ENCODE data around the gene CFAP119. TPM values are rescaled to one million over a fixed set of nuclear protein-coding genes. Genes with fewer than 3 reads are reported as not detected.

The CFAP119 gene
- total RNA-seq, 4 donors from 2014 or later: 0.42 to 2.9 (median 1.4) TPM

DNA sequence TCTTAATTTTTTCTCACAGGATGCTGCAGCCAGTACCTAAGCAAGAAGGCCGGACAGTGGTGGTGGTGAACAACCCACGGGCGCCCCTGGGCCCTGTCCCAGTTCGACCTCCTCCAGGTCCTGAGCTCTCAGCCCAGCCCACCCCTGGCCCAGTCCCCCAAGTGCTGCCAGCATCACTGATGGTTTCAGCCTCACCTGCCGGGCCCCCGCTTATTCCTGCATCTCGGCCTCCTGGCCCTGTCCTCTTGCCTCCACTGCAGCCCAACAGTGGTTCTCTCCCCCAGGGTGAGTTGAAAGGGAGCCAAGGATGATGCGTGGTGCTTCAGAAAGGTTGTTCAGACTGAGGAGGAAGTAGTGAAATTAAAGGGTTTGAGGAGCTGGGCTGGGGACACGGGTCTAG, 41.2 kb downstream of the CFAP119 start:
- TF ChIP-seq POLR2AphosphoS5 (IDR thresholded peaks at IDR 0.05): no peak
- TF ChIP-seq, protein P1, sequence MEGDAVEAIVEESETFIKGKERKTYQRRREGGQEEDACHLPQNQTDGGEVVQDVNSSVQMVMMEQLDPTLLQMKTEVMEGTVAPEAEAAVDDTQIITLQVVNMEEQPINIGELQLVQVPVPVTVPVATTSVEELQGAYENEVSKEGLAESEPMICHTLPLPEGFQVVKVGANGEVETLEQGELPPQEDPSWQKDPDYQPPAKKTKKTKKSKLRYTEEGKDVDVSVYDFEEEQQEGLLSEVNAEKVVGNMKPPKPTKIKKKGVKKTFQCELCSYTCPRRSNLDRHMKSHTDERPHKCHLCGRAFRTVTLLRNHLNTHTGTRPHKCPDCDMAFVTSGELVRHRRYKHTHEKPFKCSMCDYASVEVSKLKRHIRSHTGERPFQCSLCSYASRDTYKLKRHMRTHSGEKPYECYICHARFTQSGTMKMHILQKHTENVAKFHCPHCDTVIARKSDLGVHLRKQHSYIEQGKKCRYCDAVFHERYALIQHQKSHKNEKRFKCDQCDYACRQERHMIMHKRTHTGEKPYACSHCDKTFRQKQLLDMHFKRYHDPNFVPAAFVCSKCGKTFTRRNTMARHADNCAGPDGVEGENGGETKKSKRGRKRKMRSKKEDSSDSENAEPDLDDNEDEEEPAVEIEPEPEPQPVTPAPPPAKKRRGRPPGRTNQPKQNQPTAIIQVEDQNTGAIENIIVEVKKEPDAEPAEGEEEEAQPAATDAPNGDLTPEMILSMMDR (IDR thresholded peaks at IDR 0.05): no peak
- no peak for TF ChIP-seq EP300 (IDR thresholded peaks at IDR 0.05)
- no peak for TF ChIP-seq POLR2A (IDR thresholded peaks at IDR 0.05; ENCODE audit: low read depth)
- peaks cover 0 to 5% (median 2%) of the 10 kb centered on the region in 4 donors for H3K4me1 ChIP-seq
- WGBS: 87% methylated on average over 8 of the region's 9 CpGs
- H3K4me3 ChIP-seq: no peak overlapping the region
- no peak overlapping the region for H3K27ac ChIP-seq (replicated peaks in 1 of 4)
- H3K27me3 ChIP-seq: no peaks in the 10 kb centered on the region
- intact Hi-C loops (cut with DNase I): no loop called here
- DNase-seq (ENCODE audit: extremely low spot score): no peak
- no peaks in the 10 kb centered on the region for H3K9me3 ChIP-seq
- H3K36me3 ChIP-seq: peaks cover 84 to 100% (median 99%) of the 10 kb centered on the region in 4 donors

DNA sequence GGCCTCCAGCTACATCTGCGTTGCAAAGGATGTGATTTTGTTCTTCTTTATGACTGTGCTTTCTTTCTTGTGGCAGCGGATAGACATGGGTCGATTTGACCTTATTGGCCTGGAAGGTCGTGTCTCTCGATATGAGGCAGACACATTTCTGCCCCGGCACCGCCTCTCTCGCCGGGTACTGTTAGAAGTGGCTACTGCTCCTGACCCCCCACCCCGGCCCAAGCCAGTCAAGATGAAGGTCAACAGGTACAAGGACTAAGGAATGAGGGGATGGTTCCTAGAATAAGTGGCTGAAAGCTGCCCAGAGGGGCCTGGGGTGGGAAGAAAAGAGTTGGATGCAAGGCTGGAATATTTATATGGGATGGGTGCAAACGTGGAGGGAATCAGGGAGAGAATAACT, 41.8 kb downstream of the CFAP119 start:
- H3K9me3 ChIP-seq: no peaks in the 10 kb centered on the region
- intact Hi-C loops (cut with DNase I): no loop called here
- H3K27me3 ChIP-seq: no peaks in the 10 kb centered on the region
- H3K4me3 ChIP-seq: no peak overlapping the region
- WGBS: 95% methylated on average over 11 of the region's 11 CpGs
- TF ChIP-seq POLR2A (IDR thresholded peaks at IDR 0.05; ENCODE audit: low read depth): no peak
- TF ChIP-seq POLR2AphosphoS5 (IDR thresholded peaks at IDR 0.05): no peak
- no peak for TF ChIP-seq EP300 (IDR thresholded peaks at IDR 0.05)
- TF ChIP-seq, protein P1 (IDR thresholded peaks at IDR 0.05): no peak
- no peak overlapping the region for H3K27ac ChIP-seq (replicated peaks in 1 of 4)
- H3K36me3 ChIP-seq: peaks cover 86 to 100% (median 98%) of the 10 kb centered on the region in 4 donors
- no peak for DNase-seq (ENCODE audit: extremely low spot score)
- peaks cover 0 to 5% (median 2%) of the 10 kb centered on the region in 4 donors for H3K4me1 ChIP-seq

DNA sequence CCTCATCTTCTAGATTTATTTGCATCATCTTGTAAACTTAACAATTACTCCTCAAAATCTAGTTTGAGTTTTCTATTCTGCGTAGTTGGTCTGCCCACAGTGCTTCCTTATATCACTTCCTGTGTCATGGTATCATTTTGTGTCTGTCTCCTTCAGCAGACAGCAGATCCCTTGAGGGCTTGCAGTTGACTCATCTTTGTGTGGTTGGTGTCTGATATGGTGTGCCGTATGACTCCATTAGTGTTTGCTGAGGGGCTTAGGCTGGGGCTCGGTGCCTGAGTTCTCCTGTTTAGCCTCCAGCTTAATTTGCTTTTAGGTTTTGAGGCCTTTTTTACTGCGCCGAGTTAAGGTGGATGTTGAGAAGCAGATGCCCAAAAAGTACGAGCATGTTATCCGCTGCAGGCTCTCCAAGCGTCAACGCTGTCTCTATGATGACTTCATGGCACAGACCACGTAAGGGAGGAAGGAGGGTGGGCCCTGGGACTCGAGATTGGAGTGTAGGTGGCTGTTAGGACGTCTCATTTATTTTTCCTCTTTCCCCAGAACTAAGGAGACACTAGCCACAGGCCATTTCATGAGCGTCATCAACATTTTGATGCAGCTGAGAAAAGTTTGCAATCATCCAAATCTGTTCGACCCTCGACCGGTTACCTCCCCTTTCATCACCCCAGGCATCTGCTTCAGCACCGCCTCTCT, 46.0 kb downstream of the CFAP119 start:
- peak overlapping the region in 1 of 4 donors; percentile 13 for H3K27ac ChIP-seq (replicated peaks in 1 of 4)
- intact Hi-C loops (cut with DNase I): no loop called here
- H3K9me3 ChIP-seq: no peaks in the 10 kb centered on the region
- peaks cover 0 to 3% (median 0%) of the 10 kb centered on the region in 4 donors for H3K4me1 ChIP-seq
- TF ChIP-seq POLR2AphosphoS5 (IDR thresholded peaks at IDR 0.05) (no peak), POLR2A (IDR thresholded peaks at IDR 0.05; ENCODE audit: low read depth) (no peak), EP300 (IDR thresholded peaks at IDR 0.05) (no peak)
- TF ChIP-seq, protein P1 (IDR thresholded peaks at IDR 0.05): no peak
- WGBS: 83% methylated on average over 17 of the region's 17 CpGs
- DNase-seq (ENCODE audit: extremely low spot score): no peak
- H3K4me3 ChIP-seq: no peak overlapping the region
- H3K27me3 ChIP-seq: no peaks in the 10 kb centered on the region
- H3K36me3 ChIP-seq: peaks cover 89 to 100% (median 97%) of the 10 kb centered on the region in 4 donors

DNA sequence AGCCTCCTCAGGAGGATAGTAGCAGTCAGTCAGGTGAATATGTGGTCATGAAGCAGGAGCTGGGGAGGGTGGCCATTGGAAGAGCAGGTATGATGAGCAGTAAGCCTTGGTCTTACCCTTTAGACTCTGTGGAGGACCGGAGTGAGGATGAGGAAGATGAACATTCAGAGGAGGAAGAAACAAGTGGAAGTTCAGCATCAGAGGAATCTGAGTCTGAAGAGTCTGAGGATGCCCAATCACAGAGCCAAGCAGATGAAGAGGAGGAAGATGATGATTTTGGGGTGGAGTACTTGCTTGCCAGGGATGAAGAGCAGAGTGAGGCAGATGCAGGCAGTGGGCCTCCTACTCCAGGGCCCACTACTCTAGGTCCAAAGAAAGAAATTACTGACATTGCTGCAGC, 50.1 kb downstream of the CFAP119 start:
- no peaks in the 10 kb centered on the region for H3K9me3 ChIP-seq
- DNase-seq (ENCODE audit: extremely low spot score): no peak
- intact Hi-C loops (cut with DNase I): no loop called here
- H3K4me1 ChIP-seq: peaks cover 0 to 2% (median 0%) of the 10 kb centered on the region in 4 donors
- H3K4me3 ChIP-seq: no peak overlapping the region
- H3K27me3 ChIP-seq: no peaks in the 10 kb centered on the region
- 88% methylated on average over 1 of the region's 1 CpG for WGBS
- peaks cover 97 to 100% (median 99%) of the 10 kb centered on the region in 4 donors for H3K36me3 ChIP-seq
- no peak for TF ChIP-seq POLR2AphosphoS5 (IDR thresholded peaks at IDR 0.05)
- no peak overlapping the region for H3K27ac ChIP-seq (replicated peaks in 1 of 4)

DNA sequence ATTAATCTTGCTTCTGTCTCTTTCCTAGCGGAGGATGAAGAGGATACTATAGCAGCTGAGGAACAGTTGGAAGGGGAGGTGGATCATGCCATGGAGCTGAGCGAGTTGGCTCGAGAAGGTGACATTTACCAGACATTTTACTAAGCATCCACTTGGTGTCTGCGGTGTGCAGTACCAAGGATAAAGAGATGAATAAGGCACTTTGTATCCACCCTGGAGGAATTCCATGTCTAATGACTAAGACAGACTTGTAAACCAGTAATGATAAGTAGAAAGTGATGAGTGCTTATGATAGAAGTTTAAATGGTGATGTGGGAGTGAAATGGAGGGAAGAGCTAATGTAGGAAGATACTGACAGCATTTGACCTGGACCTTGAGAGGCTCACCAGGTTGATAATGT, 50.9 kb downstream of the CFAP119 start:
- no peak for DNase-seq (ENCODE audit: extremely low spot score)
- no peaks in the 10 kb centered on the region for H3K4me1 ChIP-seq
- 91% methylated on average over 4 of the region's 4 CpGs for whole genome bisulfite sequencing
- peaks cover 97 to 100% (median 99%) of the 10 kb centered on the region in 4 donors for H3K36me3 ChIP-seq
- H3K27me3 ChIP-seq: no peaks in the 10 kb centered on the region
- no peak overlapping the region for H3K27ac ChIP-seq (replicated peaks in 1 of 4)
- no peak for TF ChIP-seq POLR2AphosphoS5 (IDR thresholded peaks at IDR 0.05)
- TF ChIP-seq EP300 (IDR thresholded peaks at IDR 0.05): no peak
- TF ChIP-seq, protein P1 (IDR thresholded peaks at IDR 0.05): no peak
- no peak for TF ChIP-seq POLR2A (IDR thresholded peaks at IDR 0.05; ENCODE audit: low read depth)
- no peak overlapping the region for H3K4me3 ChIP-seq
- H3K9me3 ChIP-seq: no peaks in the 10 kb centered on the region
- intact Hi-C loops (cut with DNase I): no loop called here

Small RNA genes lying within 50 kb of the gene (small RNA-seq; reads per million reads assigned to genes)
- 0.67 to 1.7 (median 1.5) reads per million in 3 donors for gene SNORA30

Other genes starting within 250 kb of the CFAP119 start
- gene ZNF768, start 235.5 kb downstream of the CFAP119 start, total RNA-seq: 10 to 100 TPM; 46.9 to 91.5 (median 64.0) TPM
- 10 to 100 TPM; 15.2 to 29.6 (median 22.3) TPM for gene ZNF747, start 227.2 kb downstream of the CFAP119 start, total RNA-seq
- 10 to 100 TPM in 3 of 4 donors, 1 to 10 TPM in 1; 8.7 to 14.0 (median 11.3) TPM for gene ZNF764, start 203.7 kb downstream of the CFAP119 start, total RNA-seq
- gene ZNF688, start 190.3 kb downstream of the CFAP119 start, total RNA-seq: 10 to 100 TPM; 17.6 to 33.4 (median 23.5) TPM
- 10 to 100 TPM in 1 of 4 donors, 1 to 10 TPM in 3; 6.8 to 10.9 (median 7.3) TPM for gene ZNF785, start 176.4 kb downstream of the CFAP119 start, total RNA-seq
- 10 to 100 TPM in 3 of 4 donors, 1 to 10 TPM in 1; 9.1 to 14.5 (median 13.9) TPM for gene ZNF689, start 151.7 kb downstream of the CFAP119 start, total RNA-seq
- 10 to 100 TPM; 30.3 to 54.0 (median 41.2) TPM for gene PRR14, start 111.1 kb downstream of the CFAP119 start, total RNA-seq
- 10 to 100 TPM; 26.2 to 63.4 (median 37.8) TPM for gene FBRS, start 103.6 kb downstream of the CFAP119 start, total RNA-seq
- 10 to 100 TPM; 31.6 to 59.3 (median 41.0) TPM for gene SRCAP, start 62.9 kb downstream of the CFAP119 start, total RNA-seq
- gene PHKG2, start 13.6 kb downstream of the CFAP119 start, total RNA-seq: 10 to 100 TPM; 22.4 to 25.8 (median 23.5) TPM
- 10 to 100 TPM; 61.9 to 86.9 (median 67.0) TPM for gene RNF40, start 260 bp upstream of the CFAP119 start, total RNA-seq
- gene ZNF629, start 25.1 kb upstream of the CFAP119 start, total RNA-seq: 10 to 100 TPM; 10.4 to 17.1 (median 15.4) TPM
- gene BCL7C, start 132.0 kb upstream of the CFAP119 start, total RNA-seq: 10 to 100 TPM; 42.1 to 57.9 (median 45.5) TPM
- 10 to 100 TPM in 2 of 4 donors, 1 to 10 TPM in 2; 6.2 to 18.8 (median 10.9) TPM for gene CTF1, start 134.6 kb upstream of the CFAP119 start, total RNA-seq
- 10 to 100 TPM; 12.1 to 28.1 (median 17.7) TPM for gene FBXL19, start 161.5 kb upstream of the CFAP119 start, total RNA-seq
- gene ORAI3, start 187.0 kb upstream of the CFAP119 start, total RNA-seq: 10 to 100 TPM; 33.0 to 56.5 (median 45.8) TPM
- gene SETD1A, start 195.7 kb upstream of the CFAP119 start, total RNA-seq: 10 to 100 TPM in 2 of 4 donors, 1 to 10 TPM in 2; 7.1 to 25.4 (median 9.9) TPM
- 10 to 100 TPM; 15.4 to 33.0 (median 17.9) TPM for gene HSD3B7, start 223.1 kb upstream of the CFAP119 start, total RNA-seq
- gene STX1B, start 248.6 kb upstream of the CFAP119 start, total RNA-seq: 1 to 10 TPM in 3 of 4 donors, under 1 TPM in 1; 0.92 to 2.6 (median 1.8) TPM

Data from esophagus muscularis mucosa (tissue), 4 donors.